ENCODE measurements around the gene AMFR.

DNA sequence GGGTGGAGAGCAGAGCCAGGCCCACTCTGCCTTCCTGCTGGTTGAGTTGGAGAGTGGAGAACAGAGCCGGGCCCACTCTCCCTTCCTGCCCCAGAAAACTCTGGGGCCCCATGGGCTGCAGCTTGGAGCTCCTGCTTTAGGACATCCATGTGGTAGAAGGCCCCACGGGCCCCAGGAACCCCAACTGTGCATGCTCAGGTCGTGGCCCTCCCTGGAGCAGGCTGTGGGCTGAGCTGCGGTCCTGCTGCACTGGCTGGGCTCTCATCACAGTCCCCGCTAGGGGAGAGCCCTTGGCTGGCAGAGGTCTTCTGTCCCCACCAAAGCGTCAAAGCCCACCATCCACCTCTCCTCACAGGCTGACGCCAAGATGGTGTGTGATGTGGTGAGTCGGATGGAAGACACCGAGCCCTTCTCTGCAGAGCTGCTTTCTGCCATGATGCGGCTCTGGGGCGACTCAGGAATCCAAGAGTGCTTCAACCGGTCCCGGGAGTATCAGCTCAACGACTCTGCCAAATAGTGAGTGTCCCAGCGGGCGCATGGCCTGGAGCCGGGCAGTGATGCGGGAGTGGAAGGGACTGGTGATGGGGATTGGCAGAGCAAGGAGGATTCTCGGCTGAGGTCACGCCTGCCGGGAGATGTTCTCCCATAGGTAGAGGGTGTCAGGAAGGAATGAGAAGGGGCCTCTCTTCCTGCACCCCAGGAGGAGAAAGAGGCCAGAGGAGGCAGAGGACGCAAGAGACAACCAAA is 96.9 kb downstream of the AMFR start:
- TF ChIP-seq, protein P1, sequence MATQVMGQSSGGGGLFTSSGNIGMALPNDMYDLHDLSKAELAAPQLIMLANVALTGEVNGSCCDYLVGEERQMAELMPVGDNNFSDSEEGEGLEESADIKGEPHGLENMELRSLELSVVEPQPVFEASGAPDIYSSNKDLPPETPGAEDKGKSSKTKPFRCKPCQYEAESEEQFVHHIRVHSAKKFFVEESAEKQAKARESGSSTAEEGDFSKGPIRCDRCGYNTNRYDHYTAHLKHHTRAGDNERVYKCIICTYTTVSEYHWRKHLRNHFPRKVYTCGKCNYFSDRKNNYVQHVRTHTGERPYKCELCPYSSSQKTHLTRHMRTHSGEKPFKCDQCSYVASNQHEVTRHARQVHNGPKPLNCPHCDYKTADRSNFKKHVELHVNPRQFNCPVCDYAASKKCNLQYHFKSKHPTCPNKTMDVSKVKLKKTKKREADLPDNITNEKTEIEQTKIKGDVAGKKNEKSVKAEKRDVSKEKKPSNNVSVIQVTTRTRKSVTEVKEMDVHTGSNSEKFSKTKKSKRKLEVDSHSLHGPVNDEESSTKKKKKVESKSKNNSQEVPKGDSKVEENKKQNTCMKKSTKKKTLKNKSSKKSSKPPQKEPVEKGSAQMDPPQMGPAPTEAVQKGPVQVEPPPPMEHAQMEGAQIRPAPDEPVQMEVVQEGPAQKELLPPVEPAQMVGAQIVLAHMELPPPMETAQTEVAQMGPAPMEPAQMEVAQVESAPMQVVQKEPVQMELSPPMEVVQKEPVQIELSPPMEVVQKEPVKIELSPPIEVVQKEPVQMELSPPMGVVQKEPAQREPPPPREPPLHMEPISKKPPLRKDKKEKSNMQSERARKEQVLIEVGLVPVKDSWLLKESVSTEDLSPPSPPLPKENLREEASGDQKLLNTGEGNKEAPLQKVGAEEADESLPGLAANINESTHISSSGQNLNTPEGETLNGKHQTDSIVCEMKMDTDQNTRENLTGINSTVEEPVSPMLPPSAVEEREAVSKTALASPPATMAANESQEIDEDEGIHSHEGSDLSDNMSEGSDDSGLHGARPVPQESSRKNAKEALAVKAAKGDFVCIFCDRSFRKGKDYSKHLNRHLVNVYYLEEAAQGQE (IDR thresholded peaks at IDR 0.05; ENCODE audit: insufficient read depth in 1 of 2, low read depth in 2 of 2, low read length in 2 of 2), result no peak
- no peak for TF ChIP-seq POLR2AphosphoS5 (IDR thresholded peaks at IDR 0.05; ENCODE audit: low read depth, low read length)
- no peak for TF ChIP-seq SIN3A (IDR thresholded peaks at IDR 0.05; ENCODE audit: borderline replicate concordance, insufficient read depth, low read length)
